ENCODE results near the gene CFAP299.

DNA sequence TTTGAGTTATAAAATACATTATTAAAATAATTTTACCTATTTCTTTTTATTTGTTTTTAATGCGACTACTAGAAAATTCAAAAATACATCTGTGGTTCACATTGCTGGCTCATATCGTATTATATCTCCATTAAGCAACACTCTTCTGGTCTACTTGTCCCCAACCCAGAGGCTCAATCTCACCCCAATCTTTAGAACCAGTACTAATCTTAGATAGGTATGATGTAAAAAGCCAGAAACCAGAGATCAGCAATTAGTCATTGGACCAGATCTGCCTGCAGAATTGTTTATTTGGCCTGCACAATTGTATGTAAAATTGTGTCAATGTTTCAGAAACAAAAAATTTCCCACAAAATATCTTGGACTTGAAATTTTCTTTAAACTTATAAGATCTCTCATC lies 539.4 kb downstream of the CFAP299 start:
- TF ChIP-seq EZH2 (IDR thresholded peaks at IDR 0.05; ENCODE audit: low read depth, low read length, severe bottlenecking) = no peak
- TF ChIP-seq, protein P1, sequence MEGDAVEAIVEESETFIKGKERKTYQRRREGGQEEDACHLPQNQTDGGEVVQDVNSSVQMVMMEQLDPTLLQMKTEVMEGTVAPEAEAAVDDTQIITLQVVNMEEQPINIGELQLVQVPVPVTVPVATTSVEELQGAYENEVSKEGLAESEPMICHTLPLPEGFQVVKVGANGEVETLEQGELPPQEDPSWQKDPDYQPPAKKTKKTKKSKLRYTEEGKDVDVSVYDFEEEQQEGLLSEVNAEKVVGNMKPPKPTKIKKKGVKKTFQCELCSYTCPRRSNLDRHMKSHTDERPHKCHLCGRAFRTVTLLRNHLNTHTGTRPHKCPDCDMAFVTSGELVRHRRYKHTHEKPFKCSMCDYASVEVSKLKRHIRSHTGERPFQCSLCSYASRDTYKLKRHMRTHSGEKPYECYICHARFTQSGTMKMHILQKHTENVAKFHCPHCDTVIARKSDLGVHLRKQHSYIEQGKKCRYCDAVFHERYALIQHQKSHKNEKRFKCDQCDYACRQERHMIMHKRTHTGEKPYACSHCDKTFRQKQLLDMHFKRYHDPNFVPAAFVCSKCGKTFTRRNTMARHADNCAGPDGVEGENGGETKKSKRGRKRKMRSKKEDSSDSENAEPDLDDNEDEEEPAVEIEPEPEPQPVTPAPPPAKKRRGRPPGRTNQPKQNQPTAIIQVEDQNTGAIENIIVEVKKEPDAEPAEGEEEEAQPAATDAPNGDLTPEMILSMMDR (IDR thresholded peaks at IDR 0.05; ENCODE audit: control extremely low read depth in 1 of 3, insufficient read depth in 1 of 3, low read depth in 1 of 3, low read length in 3 of 3) = no peak
